Measurements from ENCODE around the gene ARMH3.

ARMH3 gene

DNA sequence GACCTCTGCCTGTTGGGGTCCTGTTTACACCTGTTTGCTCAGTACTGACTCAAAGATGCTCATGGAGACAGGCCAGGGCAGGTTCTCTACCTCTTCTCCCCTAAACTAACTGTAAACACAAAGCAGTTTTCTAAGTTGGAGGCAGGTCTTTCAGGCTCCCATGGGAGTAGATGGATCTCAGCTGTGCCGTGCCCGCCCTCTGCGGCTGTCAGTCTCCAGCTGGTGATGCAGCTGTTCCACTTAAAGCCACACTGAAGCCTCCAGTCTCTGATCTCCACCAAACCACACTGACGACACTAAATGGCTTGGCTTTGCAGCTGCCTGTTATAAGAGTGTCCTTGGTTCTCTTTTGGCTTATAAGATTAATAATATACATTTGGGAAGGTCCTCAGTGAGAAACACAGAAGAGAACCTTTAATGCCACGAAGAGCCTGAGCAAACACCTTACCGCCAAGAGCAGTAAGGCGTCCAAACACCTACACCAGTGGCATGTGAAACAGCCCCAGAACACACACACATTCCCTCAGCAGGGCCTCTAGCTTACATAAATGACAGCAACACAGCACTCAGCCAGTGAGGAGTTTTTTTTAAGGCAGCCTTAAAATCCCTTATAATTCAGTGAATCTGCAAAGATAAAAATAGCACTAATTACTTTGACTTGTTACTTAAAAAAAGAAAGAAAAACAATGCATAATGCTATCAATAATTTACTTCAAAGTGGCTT lies 152.0 kb downstream of the ARMH3 start:
- Histone ChIP-seq H3K27me3 (no peaks in the 10 kb centered on the region), H3K9me3 (no peaks in the 10 kb centered on the region), H3K4me1 (no peaks in the 10 kb centered on the region), H3K4me3 (ENCODE audit: low read depth, low read length) (no peak overlapping the region), H3K36me3 (no peaks in the 10 kb centered on the region)
- DNase-seq: peak; percentile 24
- no peak for TF ChIP-seq CTCF (IDR thresholded peaks at IDR 0.05; ENCODE audit: low read depth, low read length)

DNA sequence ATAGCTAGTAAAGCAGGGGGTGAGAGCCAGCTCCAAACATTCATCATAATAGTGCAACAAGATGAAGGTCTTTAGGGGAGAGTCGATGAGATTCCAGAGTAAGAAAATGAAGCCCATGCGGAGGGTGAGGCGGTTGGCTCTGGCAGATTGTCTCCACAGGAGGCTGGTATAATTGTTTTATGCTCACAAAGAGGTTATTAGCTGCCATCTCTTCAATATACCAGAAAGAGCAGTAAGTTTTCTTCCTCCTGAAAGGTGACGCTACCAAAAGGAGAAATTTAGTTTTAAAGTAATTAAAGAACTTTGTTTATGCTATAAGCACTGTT lies 153.2 kb downstream of the ARMH3 start:
- DNase-seq: no peak
- no peak overlapping the region for H3K4me3 ChIP-seq (ENCODE audit: low read depth, low read length)
- H3K27me3 ChIP-seq: no peaks in the 10 kb centered on the region
- H3K4me1 ChIP-seq: no peaks in the 10 kb centered on the region
- no peaks in the 10 kb centered on the region for H3K36me3 ChIP-seq
- H3K9me3 ChIP-seq: no peaks in the 10 kb centered on the region
- no peak for TF ChIP-seq CTCF (IDR thresholded peaks at IDR 0.05; ENCODE audit: low read depth, low read length)

- Histone ChIP-seq H3K4me1 (no peaks in the 10 kb centered on the region), H3K27me3 (no peaks in the 10 kb centered on the region), H3K9me3 (no peaks in the 10 kb centered on the region), H3K36me3 (no peaks in the 10 kb centered on the region), H3K4me3 (ENCODE audit: low read depth, low read length) (no peak overlapping the region)
- TF ChIP-seq CTCF (IDR thresholded peaks at IDR 0.05; ENCODE audit: low read depth, low read length): no peak
- no peak for DNase-seq
Observed at GRCh38 chr10:101902032-101902819, 153.7 kb downstream of the ARMH3 start.

DNA sequence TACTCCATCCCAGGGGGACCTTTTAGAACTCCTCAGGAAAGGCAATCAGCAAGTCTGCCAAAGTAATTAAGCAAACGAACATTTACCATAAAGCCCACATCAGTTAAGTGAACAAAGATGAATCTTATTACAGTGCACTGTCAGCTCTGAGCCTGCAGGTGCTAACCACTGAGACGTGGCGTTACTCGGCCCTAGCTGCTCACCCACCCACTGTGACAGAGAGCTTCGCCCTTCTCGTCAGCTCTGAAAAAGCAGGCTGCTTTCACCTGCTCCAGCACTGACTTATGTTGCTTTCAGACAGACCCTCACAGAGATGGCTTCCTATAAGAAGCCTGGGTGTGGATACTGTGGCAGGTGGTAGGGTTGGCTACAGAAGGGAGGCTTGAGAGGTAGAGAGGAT lies 154.6 kb downstream of the ARMH3 start:
- DNase-seq: no peak

GRCh38 chr10:101897633-101898032 lies 158.3 kb downstream of the ARMH3 start:
- Histone ChIP-seq H3K36me3 (no peaks in the 10 kb centered on the region), H3K27me3 (no peaks in the 10 kb centered on the region), H3K4me1 (no peaks in the 10 kb centered on the region), H3K4me3 (ENCODE audit: low read depth, low read length) (no peak overlapping the region), H3K9me3 (no peaks in the 10 kb centered on the region)
- TF ChIP-seq CTCF (IDR thresholded peaks at IDR 0.05; ENCODE audit: low read depth, low read length): no peak
- DNase-seq: peak; percentile 13

More for the DNA sequence above, 154.6 kb downstream of the ARMH3 start:
- Histone ChIP-seq H3K36me3 (no peaks in the 10 kb centered on the region), H3K27me3 (no peaks in the 10 kb centered on the region), H3K9me3 (no peaks in the 10 kb centered on the region), H3K4me3 (ENCODE audit: low read depth, low read length) (no peak overlapping the region), H3K4me1 (no peaks in the 10 kb centered on the region)
- TF ChIP-seq CTCF (IDR thresholded peaks at IDR 0.05; ENCODE audit: low read depth, low read length): no peak
